ENCODE data around the gene NFIB. TPM values are rescaled to one million over a fixed set of nuclear protein-coding genes. Genes with fewer than 3 reads are reported as not detected.

NFIB gene
- total RNA-seq, 1 experiment from 2014 or later, result 12.5 TPM

GRCh38 chr9:14159440-14160216, 154.3 kb downstream of the NFIB start:
- Mint-ChIP-seq H3K27me3 (ENCODE audit: low read depth) (no peaks in the 10 kb centered on the region), H3K27ac (no peak overlapping the region), H3K4me1 (peaks cover 26% of the 10 kb centered on the region), H3K4me3 (no peak overlapping the region), H3K9me3 (no peaks in the 10 kb centered on the region), H3K36me3 (peaks cover 3% of the 10 kb centered on the region; the same call in 1 of the 2 replicates)
- ATAC-seq (peak; percentile 28; the same call in 1 of the 2 replicates), DNase-seq (ENCODE audit: low spot score) (no peak)
- ChIA-PET POLR2A (interaction anchor here (0.8 kb wide), 1 partner anchor 75 kb away, joined by 3 read pairs; no protein-coding TSS in a partner anchor), CTCF (no interaction called here)
- TF ChIP-seq HMGXB4 (CRISPR knock-in tag; IDR thresholded peaks at IDR 0.05) (no peak), NR1H2 (CRISPR knock-in tag; IDR thresholded peaks at IDR 0.05) (no peak), JUN (CRISPR knock-in tag; IDR thresholded peaks at IDR 0.05) (no peak), NFYB (CRISPR knock-in tag; conservative IDR thresholded peaks at IDR 0.05; ENCODE audit: low read depth) (no peak), CREB1 (CRISPR knock-in tag; IDR thresholded peaks at IDR 0.05) (no peak), ZNF317 (CRISPR knock-in tag; IDR thresholded peaks at IDR 0.05; ENCODE audit: borderline replicate concordance, low read depth) (no peak), FOXK1 (CRISPR knock-in tag; IDR thresholded peaks at IDR 0.05) (no peak), ARID4B (CRISPR knock-in tag; IDR thresholded peaks at IDR 0.05; ENCODE audit: borderline replicate concordance) (no peak), ZNF671 (CRISPR knock-in tag; IDR thresholded peaks at IDR 0.05) (no peak), SMAD3 (CRISPR knock-in tag; IDR thresholded peaks at IDR 0.05; ENCODE audit: borderline replicate concordance) (no peak), ZNF219 (CRISPR knock-in tag; IDR thresholded peaks at IDR 0.05; ENCODE audit: borderline replicate concordance) (no peak), ZNF512 (CRISPR knock-in tag; IDR thresholded peaks at IDR 0.05; ENCODE audit: borderline replicate concordance) (no peak)

GRCh38 chr9:14158916-14159315, 155.0 kb downstream of the NFIB start:
- DNase-seq (ENCODE audit: low spot score) (no peak), ATAC-seq (no peak)
- ChIA-PET CTCF (no interaction called here), POLR2A (no interaction called here)
- Mint-ChIP-seq H3K4me3 (no peak overlapping the region), H3K27me3 (ENCODE audit: low read depth) (no peaks in the 10 kb centered on the region), H3K9me3 (no peaks in the 10 kb centered on the region), H3K36me3 (peaks cover 3% of the 10 kb centered on the region; the same call in 1 of the 2 replicates), H3K27ac (no peak overlapping the region), H3K4me1 (peaks cover 26% of the 10 kb centered on the region)
- TF ChIP-seq GRHL2 (CRISPR knock-in tag; IDR thresholded peaks at IDR 0.05; ENCODE audit: insufficient replicate concordance, severe bottlenecking) (no peak), ZNF396 (CRISPR knock-in tag; IDR thresholded peaks at IDR 0.05; ENCODE audit: borderline replicate concordance) (no peak), HMGXB4 (CRISPR knock-in tag; IDR thresholded peaks at IDR 0.05) (no peak), ZNF416 (CRISPR knock-in tag; IDR thresholded peaks at IDR 0.05) (no peak), JUN (CRISPR knock-in tag; IDR thresholded peaks at IDR 0.05) (no peak), TP53 (CRISPR knock-in tag; IDR thresholded peaks at IDR 0.05) (no peak), E2F5 (CRISPR knock-in tag; IDR thresholded peaks at IDR 0.05) (no peak), MLX (CRISPR knock-in tag; IDR thresholded peaks at IDR 0.05) (no peak), ZBTB43 (CRISPR knock-in tag; IDR thresholded peaks at IDR 0.05) (no peak), TEAD4 (CRISPR knock-in tag; IDR thresholded peaks at IDR 0.05) (no peak)
